ENCODE results near the gene DNAJC28.
"Not testable (repeated sequence)": the region's sequence is repeated elsewhere in the genome, so short reads cannot be mapped to it uniquely, and the experiment has no call there.

DNAJC28 gene

DNA sequence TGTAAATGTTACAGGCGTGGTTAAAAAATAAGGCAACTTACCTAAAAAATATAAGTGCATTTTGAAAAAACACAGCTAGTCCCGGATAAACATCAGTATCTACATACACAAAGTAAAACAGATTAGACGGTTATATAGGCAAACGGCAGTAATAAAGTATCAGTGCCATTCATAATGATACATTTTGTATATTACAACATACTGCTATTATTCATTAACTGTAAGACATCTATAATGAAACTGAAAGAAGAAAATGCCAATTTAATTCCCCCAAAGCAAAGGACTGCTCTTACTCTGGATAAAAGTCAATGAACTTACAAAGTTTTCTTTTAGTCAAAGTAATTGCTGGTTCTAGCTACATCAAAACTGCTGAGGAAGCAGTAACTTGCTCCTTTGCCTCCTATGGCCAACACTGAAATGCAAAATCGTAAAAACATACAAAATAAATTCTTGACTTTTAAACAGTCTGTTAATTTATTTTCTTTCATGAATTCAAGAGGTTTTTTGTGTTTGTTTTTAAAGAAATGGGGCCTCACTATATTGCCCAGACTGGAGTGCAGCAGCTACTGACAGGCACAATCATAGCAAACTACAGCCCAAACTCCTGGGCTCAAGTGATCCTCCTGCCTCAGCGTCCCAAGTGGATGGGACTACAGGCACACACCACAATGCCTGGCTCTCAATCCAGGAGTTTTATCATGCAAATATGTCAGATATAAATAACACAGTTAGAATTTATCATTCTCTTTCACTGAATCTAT, 35.6 kb downstream of the DNAJC28 start:
- Histone ChIP-seq H3K4me3 (replicated peaks; ENCODE audit: insufficient read depth, low read length) (no peak overlapping the region), H3K27ac (replicated peaks) (no peak overlapping the region), H3K27me3 (ENCODE audit: insufficient read depth, poor library complexity, severe bottlenecking) (no peaks in the 10 kb centered on the region)
- TF ChIP-seq SPI1 (IDR thresholded peaks at IDR 0.05; ENCODE audit: borderline replicate concordance, low read depth) (no peak), GABPA (IDR thresholded peaks at IDR 0.05; ENCODE audit: low read depth) (no peak), POLR2AphosphoS5 (IDR thresholded peaks at IDR 0.05; ENCODE audit: low read depth) (no peak)
- TF ChIP-seq, protein P1, sequence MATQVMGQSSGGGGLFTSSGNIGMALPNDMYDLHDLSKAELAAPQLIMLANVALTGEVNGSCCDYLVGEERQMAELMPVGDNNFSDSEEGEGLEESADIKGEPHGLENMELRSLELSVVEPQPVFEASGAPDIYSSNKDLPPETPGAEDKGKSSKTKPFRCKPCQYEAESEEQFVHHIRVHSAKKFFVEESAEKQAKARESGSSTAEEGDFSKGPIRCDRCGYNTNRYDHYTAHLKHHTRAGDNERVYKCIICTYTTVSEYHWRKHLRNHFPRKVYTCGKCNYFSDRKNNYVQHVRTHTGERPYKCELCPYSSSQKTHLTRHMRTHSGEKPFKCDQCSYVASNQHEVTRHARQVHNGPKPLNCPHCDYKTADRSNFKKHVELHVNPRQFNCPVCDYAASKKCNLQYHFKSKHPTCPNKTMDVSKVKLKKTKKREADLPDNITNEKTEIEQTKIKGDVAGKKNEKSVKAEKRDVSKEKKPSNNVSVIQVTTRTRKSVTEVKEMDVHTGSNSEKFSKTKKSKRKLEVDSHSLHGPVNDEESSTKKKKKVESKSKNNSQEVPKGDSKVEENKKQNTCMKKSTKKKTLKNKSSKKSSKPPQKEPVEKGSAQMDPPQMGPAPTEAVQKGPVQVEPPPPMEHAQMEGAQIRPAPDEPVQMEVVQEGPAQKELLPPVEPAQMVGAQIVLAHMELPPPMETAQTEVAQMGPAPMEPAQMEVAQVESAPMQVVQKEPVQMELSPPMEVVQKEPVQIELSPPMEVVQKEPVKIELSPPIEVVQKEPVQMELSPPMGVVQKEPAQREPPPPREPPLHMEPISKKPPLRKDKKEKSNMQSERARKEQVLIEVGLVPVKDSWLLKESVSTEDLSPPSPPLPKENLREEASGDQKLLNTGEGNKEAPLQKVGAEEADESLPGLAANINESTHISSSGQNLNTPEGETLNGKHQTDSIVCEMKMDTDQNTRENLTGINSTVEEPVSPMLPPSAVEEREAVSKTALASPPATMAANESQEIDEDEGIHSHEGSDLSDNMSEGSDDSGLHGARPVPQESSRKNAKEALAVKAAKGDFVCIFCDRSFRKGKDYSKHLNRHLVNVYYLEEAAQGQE (IDR thresholded peaks at IDR 0.05; ENCODE audit: insufficient replicate concordance, low read depth), result no peak
- TF ChIP-seq, protein P2, sequence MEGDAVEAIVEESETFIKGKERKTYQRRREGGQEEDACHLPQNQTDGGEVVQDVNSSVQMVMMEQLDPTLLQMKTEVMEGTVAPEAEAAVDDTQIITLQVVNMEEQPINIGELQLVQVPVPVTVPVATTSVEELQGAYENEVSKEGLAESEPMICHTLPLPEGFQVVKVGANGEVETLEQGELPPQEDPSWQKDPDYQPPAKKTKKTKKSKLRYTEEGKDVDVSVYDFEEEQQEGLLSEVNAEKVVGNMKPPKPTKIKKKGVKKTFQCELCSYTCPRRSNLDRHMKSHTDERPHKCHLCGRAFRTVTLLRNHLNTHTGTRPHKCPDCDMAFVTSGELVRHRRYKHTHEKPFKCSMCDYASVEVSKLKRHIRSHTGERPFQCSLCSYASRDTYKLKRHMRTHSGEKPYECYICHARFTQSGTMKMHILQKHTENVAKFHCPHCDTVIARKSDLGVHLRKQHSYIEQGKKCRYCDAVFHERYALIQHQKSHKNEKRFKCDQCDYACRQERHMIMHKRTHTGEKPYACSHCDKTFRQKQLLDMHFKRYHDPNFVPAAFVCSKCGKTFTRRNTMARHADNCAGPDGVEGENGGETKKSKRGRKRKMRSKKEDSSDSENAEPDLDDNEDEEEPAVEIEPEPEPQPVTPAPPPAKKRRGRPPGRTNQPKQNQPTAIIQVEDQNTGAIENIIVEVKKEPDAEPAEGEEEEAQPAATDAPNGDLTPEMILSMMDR (IDR thresholded peaks at IDR 0.05; ENCODE audit: insufficient read depth, low read length), result no peak
- no peak for DNase-seq (ENCODE audit: low read depth in 1 of 2, low spot score in 1 of 2)

DNA sequence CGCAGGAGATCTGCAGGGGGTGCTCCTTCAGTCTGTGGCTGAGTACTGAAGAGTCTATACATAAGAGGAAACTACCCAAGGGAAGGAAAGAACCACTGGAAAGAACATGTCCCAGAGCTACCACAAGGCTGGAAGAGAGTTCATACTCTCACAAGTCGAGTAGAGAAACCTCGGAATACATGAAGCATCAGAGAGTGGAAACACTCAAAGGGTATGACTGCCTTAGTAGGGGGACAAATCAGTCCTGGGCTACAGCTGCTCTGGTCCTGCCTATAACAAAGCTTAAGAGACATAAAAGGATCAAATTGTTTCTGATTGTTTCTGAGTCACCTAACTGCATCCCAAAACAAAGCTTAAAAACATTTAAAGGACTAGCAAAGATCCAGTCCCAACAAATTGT, 39.2 kb downstream of the DNAJC28 start:
- no peak for DNase-seq (ENCODE audit: low read depth in 1 of 2, low spot score in 1 of 2)
- Histone ChIP-seq H3K27ac (replicated peaks) (no peak overlapping the region), H3K4me3 (replicated peaks; ENCODE audit: insufficient read depth, low read length) (no peak overlapping the region), H3K27me3 (ENCODE audit: insufficient read depth, poor library complexity, severe bottlenecking) (no peaks in the 10 kb centered on the region)
- TF ChIP-seq POLR2AphosphoS5 (IDR thresholded peaks at IDR 0.05; ENCODE audit: low read depth) (no peak), GABPA (IDR thresholded peaks at IDR 0.05; ENCODE audit: low read depth) (no peak), SPI1 (IDR thresholded peaks at IDR 0.05; ENCODE audit: borderline replicate concordance, low read depth) (no peak)
- TF ChIP-seq, protein P1 (IDR thresholded peaks at IDR 0.05; ENCODE audit: insufficient replicate concordance, low read depth), result no peak
- TF ChIP-seq, protein P2 (IDR thresholded peaks at IDR 0.05; ENCODE audit: insufficient read depth, low read length), result no peak

DNA sequence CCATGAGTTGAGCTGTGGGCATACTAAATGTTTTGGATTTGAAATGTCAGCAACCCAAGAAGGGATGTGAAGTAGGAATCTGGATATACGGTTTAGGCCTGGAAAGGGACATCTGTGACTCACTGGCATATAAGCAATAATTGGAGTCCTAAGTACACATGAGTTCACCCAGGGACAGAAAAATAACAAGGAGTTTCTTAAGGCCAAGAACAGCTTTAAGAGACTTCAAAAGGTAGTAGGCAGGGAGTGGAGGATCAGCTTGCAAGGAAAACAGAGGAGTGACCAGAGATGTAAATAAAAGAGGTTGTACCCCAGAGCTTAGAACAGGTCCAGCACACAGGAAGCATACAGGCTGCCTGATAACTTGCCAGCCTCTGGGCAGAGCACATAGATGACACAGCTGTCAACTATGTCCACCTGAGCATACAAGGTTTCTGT, 39.9 kb downstream of the DNAJC28 start:
- no peak for TF ChIP-seq POLR2AphosphoS5 (IDR thresholded peaks at IDR 0.05; ENCODE audit: low read depth)
- Histone ChIP-seq H3K27ac (replicated peaks) (no peak overlapping the region), H3K27me3 (ENCODE audit: insufficient read depth, poor library complexity, severe bottlenecking) (no peaks in the 10 kb centered on the region), H3K4me3 (replicated peaks; ENCODE audit: insufficient read depth, low read length) (no peak overlapping the region)
- no peak for DNase-seq (ENCODE audit: low read depth in 1 of 2, low spot score in 1 of 2)

DNA sequence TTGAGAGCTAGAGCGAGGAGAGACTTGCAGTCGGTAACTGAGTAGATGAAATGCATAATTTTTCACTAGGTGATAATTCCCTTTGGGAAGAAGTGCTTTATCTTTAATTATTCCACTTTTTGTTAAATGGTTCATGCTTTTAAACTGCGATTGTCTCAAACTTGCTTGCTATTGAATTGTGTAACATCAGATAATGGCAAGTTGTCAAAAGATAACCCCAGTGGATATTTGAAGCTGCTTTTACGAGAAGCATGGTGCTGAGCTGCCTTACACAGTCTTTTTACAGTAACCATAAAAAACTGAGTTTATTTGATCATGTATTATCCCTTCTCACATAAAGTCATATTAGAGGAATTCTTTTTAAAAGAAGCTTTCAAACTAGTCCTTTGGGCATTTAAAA, 41.9 kb downstream of the DNAJC28 start:
- TF ChIP-seq, protein P1 (IDR thresholded peaks at IDR 0.05; ENCODE audit: insufficient replicate concordance, low read depth), result no peak
- TF ChIP-seq SPI1 (IDR thresholded peaks at IDR 0.05; ENCODE audit: borderline replicate concordance, low read depth) (no peak), POLR2AphosphoS5 (IDR thresholded peaks at IDR 0.05; ENCODE audit: low read depth) (no peak), GABPA (IDR thresholded peaks at IDR 0.05; ENCODE audit: low read depth) (no peak)
- TF ChIP-seq, protein P2 (IDR thresholded peaks at IDR 0.05; ENCODE audit: insufficient read depth, low read length), result no peak
- no peaks in the 10 kb centered on the region for H3K27me3 ChIP-seq (ENCODE audit: insufficient read depth, poor library complexity, severe bottlenecking)
- no peak overlapping the region for H3K27ac ChIP-seq (replicated peaks)
- no peak for DNase-seq (ENCODE audit: low read depth in 1 of 2, low spot score in 1 of 2)
- no peak overlapping the region for H3K4me3 ChIP-seq (replicated peaks; ENCODE audit: insufficient read depth, low read length)

DNA sequence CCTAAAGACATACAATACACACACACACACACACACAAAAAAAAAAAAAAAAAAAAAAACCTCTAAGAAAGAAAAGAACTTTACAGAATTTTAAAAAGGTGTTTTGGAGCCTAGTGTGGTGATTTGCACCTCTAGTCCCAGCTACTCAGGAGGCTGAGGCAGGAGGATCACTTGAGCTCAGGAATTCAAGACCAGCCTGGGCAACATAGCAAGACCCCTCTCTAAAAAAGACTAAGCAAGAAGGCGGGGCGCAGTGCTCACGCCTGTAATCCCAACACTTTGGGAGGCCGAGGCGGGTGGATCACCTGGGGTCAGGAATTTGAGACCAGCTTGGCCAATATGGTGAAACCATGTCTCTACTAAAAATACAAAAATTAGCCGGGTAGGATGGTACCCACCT, 44.9 kb downstream of the DNAJC28 start:
- not testable (repeated sequence) for DNase-seq (ENCODE audit: low read depth in 1 of 2, low spot score in 1 of 2); H3K27me3 ChIP-seq (ENCODE audit: insufficient read depth, poor library complexity, severe bottlenecking); H3K27ac ChIP-seq (replicated peaks); H3K4me3 ChIP-seq (replicated peaks; ENCODE audit: insufficient read depth, low read length)
